Heart left ventricle (tissue), 13 donors: ENCODE data around the gene CNMD.
"Not testable (repeated sequence)": the region's sequence is repeated elsewhere in the genome, so short reads cannot be mapped to it uniquely, and the experiment has no call there.

Experiments used
- CTCF ChIP-seq, 12 donors: fragments of 200-600 bp; sonication (generic) in 4 of 12; IDR thresholded peaks; one replicate each; pipeline versions ENCODE4 v1.5.0 to v1.8.0; 2018 to 2022; ENCODE audit warnings: antibody characterized with exemption in 12 of 12, mild to moderate bottlenecking in 5 of 12
- POLR2A ChIP-seq, 2 donors: fragments of 450-650 bp; IDR thresholded peaks; one replicate each; pipeline ENCODE4 v1.6.1; 2017; ENCODE audit warnings: antibody characterized with exemption in 2 of 2, mild to moderate bottlenecking in 2 of 2, moderate library complexity in 2 of 2
- donor health status: ischemic (EF 13 %, LVEDD 7.1; RV severe dilation, severe dysfunction).
- donor health status: DM: no; HTN: yes; CAD: no.
- donor health status: DM: no; HTN: no; CAD: no.
- donor health status: ischemic (EF 25% LVEDD 6.9; RV normal size, moderate dysfunction).
- donor health status: ischemic (EF 25% LVEDD 5.7; RV mildly dilated, moderate dysfunction).
- donor health status: ischemic (EF 35%, LVEDD 5.7; RV mildly dilated, moderate dysfunction).
- donor health status: nonischemic (EF 11% LVEDD 7.7; RV severe dilation, severe dysfunction).
- donor health status: DM: yes; HTN: yes; CAD: no.
- donor health status: PGD.
- donor health status: ischemic (EF 29% LVEDD 5.4; RV normal size, mild dysfunction).
- donor health status: nonischemic (EF 23%, LVEDD 6.1; RV moderate dilation, normal function).

- TF ChIP-seq CTCF, POLR2A (IDR thresholded peaks at IDR 0.05): not testable (repeated sequence)
These were observed 53.8 kb downstream of the CNMD start for GRCh38 chr13:52685806-52686205.
